ENCODE data around the gene DOK4. TPM values are rescaled to one million over a fixed set of nuclear protein-coding genes. Genes with fewer than 3 reads are reported as not detected.

The DOK4 gene
- total and polyA plus RNA-seq, 2 donors (not counting 3 experiments of a cell fraction or from before 2014, with no cell fraction given) = 22.3 to 23.4 TPM

- dilution Hi-C loops (cut with MboI; ENCODE audit: extremely low pct_ligation_motif_present, low sequenced_read_pairs) (no loop called here), intact Hi-C loops (cut with micrococcal nuclease) (loop anchor here (2.0 kb wide), 1 partner anchor 48 kb away; no protein-coding TSS in a partner anchor)
- H3K27ac ChIP-seq (ENCODE audit: insufficient read depth, low read depth, low read length) = no peak overlapping the region
- H3K36me3 ChIP-seq (ENCODE audit: control insufficient read depth in 2 of 2, extremely low read depth in 1 of 2, insufficient read depth in 2 of 2, low read length in 2 of 2) = no peaks in the 10 kb centered on the region
- peaks cover 6% of the 10 kb centered on the region for H3K4me1 ChIP-seq (ENCODE audit: control insufficient read depth, extremely low read depth, insufficient read depth, low read length)
- no peaks in the 10 kb centered on the region for H3K9me3 ChIP-seq (replicated peaks; ENCODE audit: control insufficient read depth, insufficient read depth, low read length)
- H3K4me2 ChIP-seq (ENCODE audit: insufficient read depth, low read length) = no peak overlapping the region
- no peaks in the 10 kb centered on the region for H3K9me1 ChIP-seq (replicated peaks; ENCODE audit: control insufficient read depth, extremely low read depth, insufficient read depth, low read length)
- no peaks in the 10 kb centered on the region for H4K20me1 ChIP-seq (replicated peaks; ENCODE audit: control insufficient read depth, extremely low read depth, insufficient read depth, low read length)
- no peak overlapping the region for H3K9ac ChIP-seq (replicated peaks; ENCODE audit: extremely low read depth, insufficient read depth, low read length)
- peaks cover 0 to 11% of the 10 kb centered on the region in 2 experiments for H3K27me3 ChIP-seq (ENCODE audit: control insufficient read depth in 2 of 2, insufficient read depth in 2 of 2, low read length in 2 of 2)
- no TSS peak for BruUV-seq (replicated peaks)
- ChIA-PET POLR2A (no interaction called here), CTCF (interaction anchor here (1.6 to 5.3 kb wide), 2 partner anchors 33 to 54 kb away, joined by 3 to 27 read pairs; no protein-coding TSS in a partner anchor)
- no peak for TF ChIP-seq FOS (IDR thresholded peaks at IDR 0.05; ENCODE audit: borderline replicate concordance, insufficient read depth, low read length)
- no peak for TF ChIP-seq POLR2A (IDR thresholded peaks at IDR 0.05; ENCODE audit: low read depth, low read length)
- TF ChIP-seq JUN (IDR thresholded peaks at IDR 0.05; ENCODE audit: borderline replicate concordance, insufficient read depth, insufficient read length, low read depth) = no peak
- no peak for TF ChIP-seq EZH2 (IDR thresholded peaks at IDR 0.05; ENCODE audit: borderline replicate concordance, low read depth, low read length, severe bottlenecking)
- TF ChIP-seq, protein P1, sequence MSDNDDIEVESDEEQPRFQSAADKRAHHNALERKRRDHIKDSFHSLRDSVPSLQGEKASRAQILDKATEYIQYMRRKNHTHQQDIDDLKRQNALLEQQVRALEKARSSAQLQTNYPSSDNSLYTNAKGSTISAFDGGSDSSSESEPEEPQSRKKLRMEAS (IDR thresholded peaks at IDR 0.05; ENCODE audit: insufficient read depth, insufficient read length) = no peak
- no peak for TF ChIP-seq MYC (IDR thresholded peaks at IDR 0.05; ENCODE audit: low read depth, low read length)
- TF ChIP-seq POLR2AphosphoS5 (IDR thresholded peaks at IDR 0.05; ENCODE audit: insufficient read depth, low read depth, low read length) = no peak
- TF ChIP-seq, protein P2, sequence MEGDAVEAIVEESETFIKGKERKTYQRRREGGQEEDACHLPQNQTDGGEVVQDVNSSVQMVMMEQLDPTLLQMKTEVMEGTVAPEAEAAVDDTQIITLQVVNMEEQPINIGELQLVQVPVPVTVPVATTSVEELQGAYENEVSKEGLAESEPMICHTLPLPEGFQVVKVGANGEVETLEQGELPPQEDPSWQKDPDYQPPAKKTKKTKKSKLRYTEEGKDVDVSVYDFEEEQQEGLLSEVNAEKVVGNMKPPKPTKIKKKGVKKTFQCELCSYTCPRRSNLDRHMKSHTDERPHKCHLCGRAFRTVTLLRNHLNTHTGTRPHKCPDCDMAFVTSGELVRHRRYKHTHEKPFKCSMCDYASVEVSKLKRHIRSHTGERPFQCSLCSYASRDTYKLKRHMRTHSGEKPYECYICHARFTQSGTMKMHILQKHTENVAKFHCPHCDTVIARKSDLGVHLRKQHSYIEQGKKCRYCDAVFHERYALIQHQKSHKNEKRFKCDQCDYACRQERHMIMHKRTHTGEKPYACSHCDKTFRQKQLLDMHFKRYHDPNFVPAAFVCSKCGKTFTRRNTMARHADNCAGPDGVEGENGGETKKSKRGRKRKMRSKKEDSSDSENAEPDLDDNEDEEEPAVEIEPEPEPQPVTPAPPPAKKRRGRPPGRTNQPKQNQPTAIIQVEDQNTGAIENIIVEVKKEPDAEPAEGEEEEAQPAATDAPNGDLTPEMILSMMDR (IDR thresholded peaks at IDR 0.05; ENCODE audit: extremely low read depth in 1 of 2, insufficient read depth in 1 of 2, low read depth in 1 of 2, low read length in 2 of 2) = no peak
- H3K79me2 ChIP-seq (ENCODE audit: control insufficient read depth, insufficient read depth, low read length) = no peaks in the 10 kb centered on the region
- no peak for FAIRE-seq
- no peak for DNase-seq (ENCODE audit: low read depth, low spot score)
- no peak overlapping the region for H3K4me3 ChIP-seq (replicated peaks in 1 of 3; ENCODE audit: insufficient read depth in 1 of 3, low read depth in 1 of 3, low read length in 3 of 3)
- peak overlapping the region; percentile 99 for H2AFZ ChIP-seq (ENCODE audit: low read depth, low read length)
Observed at GRCh38 chr16:57486858-57487834, 853 bp upstream of the DOK4 start.

All from endothelial cell of umbilical vein (primary cell).